ENCODE data around the gene CHST10.

Gene CHST10

GRCh38 chr2:100425107-100425506, 7.6 kb upstream of the CHST10 start:
- no peak for DNase-seq (ENCODE audit: low read depth)
- no peak overlapping the region for H3K4me3 ChIP-seq (ENCODE audit: control insufficient read depth, low read depth, low read length)
- TF ChIP-seq CTCF (IDR thresholded peaks at IDR 0.05; ENCODE audit: control insufficient read depth, insufficient read depth, low read depth, low read length, missing control alignments): no peak

- no peak for TF ChIP-seq CTCF (IDR thresholded peaks at IDR 0.05; ENCODE audit: control insufficient read depth, insufficient read depth, low read depth, low read length, missing control alignments)
- no peak for DNase-seq (ENCODE audit: low read depth)
- no peak overlapping the region for H3K4me3 ChIP-seq (ENCODE audit: control insufficient read depth, low read depth, low read length)
Measured at GRCh38 chr2:100424277-100424875, 6.9 kb upstream of the CHST10 start.

- DNase-seq (ENCODE audit: low read depth): no peak
- no peak overlapping the region for H3K4me3 ChIP-seq (ENCODE audit: control insufficient read depth, low read depth, low read length)
- no peak for TF ChIP-seq CTCF (IDR thresholded peaks at IDR 0.05; ENCODE audit: control insufficient read depth, insufficient read depth, low read depth, low read length, missing control alignments)
Measured at GRCh38 chr2:100423631-100424030, 6.2 kb upstream of the CHST10 start.

GRCh38 chr2:100422320-100423055, 5.0 kb upstream of the CHST10 start:
- TF ChIP-seq CTCF (IDR thresholded peaks at IDR 0.05; ENCODE audit: control insufficient read depth, insufficient read depth, low read depth, low read length, missing control alignments): peak; percentile 64
- no peak for DNase-seq (ENCODE audit: low read depth)

GRCh38 chr2:100419915-100420314, 2.4 kb upstream of the CHST10 start:
- no peak overlapping the region for H3K4me3 ChIP-seq (ENCODE audit: control insufficient read depth, low read depth, low read length)
- no peak for DNase-seq (ENCODE audit: low read depth)
- no peak for TF ChIP-seq CTCF (IDR thresholded peaks at IDR 0.05; ENCODE audit: control insufficient read depth, insufficient read depth, low read depth, low read length, missing control alignments)

More at GRCh38 chr2:100422320-100423055, 5.0 kb upstream of the CHST10 start:
- no peak overlapping the region for H3K4me3 ChIP-seq (ENCODE audit: control insufficient read depth, low read depth, low read length)

- no peak overlapping the region for H3K4me3 ChIP-seq (ENCODE audit: control insufficient read depth, low read depth, low read length)
- TF ChIP-seq CTCF (IDR thresholded peaks at IDR 0.05; ENCODE audit: control insufficient read depth, insufficient read depth, low read depth, low read length, missing control alignments): no peak
- no peak for DNase-seq (ENCODE audit: low read depth)
Measured at GRCh38 chr2:100418406-100418962, 1.0 kb upstream of the CHST10 start.

Data from AG09309 (cell line).